Osteoblast (primary cell): ENCODE data around the gene ATG4D. TPM values are rescaled to one million over a fixed set of nuclear protein-coding genes. Genes with fewer than 3 reads are reported as not detected.
A peak's percentile ranks its signal among the peaks of the same experiment; 100 is the strongest.

Experiments used
- DNase-seq: peaks from one replicate; pipeline ENCODE4 v3.0.0; 2011; ENCODE audit warnings: low spot score, mixed read lengths; ENCODE audit not compliant: insufficient read length; ENCODE audit errors: missing footprints
- H2AFZ ChIP-seq: 2 replicates; pipeline ENCODE4 v1.6.0; 2011; ENCODE audit warnings: mild to moderate bottlenecking, low read length
- H3K27ac ChIP-seq: 2 replicates; pipeline ENCODE4 v1.5.1; 2011; ENCODE audit warnings: mild to moderate bottlenecking, low read depth, low read length, moderate library complexity
- H3K27me3 ChIP-seq: 2 replicates; pipeline ENCODE4 v1.6.0; 2012; ENCODE audit warnings: mild to moderate bottlenecking, control low read depth, inconsistent platforms, low read length, moderate library complexity; ENCODE audit not compliant: insufficient read depth
- H3K36me3 ChIP-seq: 2 replicates; pipeline ENCODE4 v1.5.1; 2011; ENCODE audit warnings: mild to moderate bottlenecking, low read length, control low read depth, moderate library complexity; ENCODE audit not compliant: insufficient read depth
- H3K4me1 ChIP-seq: 2 replicates; pipeline ENCODE4 v1.5.1; 2011; ENCODE audit warnings: mild to moderate bottlenecking, low read length, control low read depth, moderate library complexity; ENCODE audit not compliant: insufficient read depth
- H3K4me2 ChIP-seq: 2 replicates; pipeline ENCODE4 v1.6.0; 2011; ENCODE audit warnings: mild to moderate bottlenecking, low read length; ENCODE audit not compliant: insufficient read depth
- H3K4me3 ChIP-seq: fragments of 200-600 bp; sonication (generic); 3 replicates; pipeline ENCODE4 v1.5.1; 2012; ENCODE audit warnings: mild to moderate bottlenecking, low read length, inconsistent platforms; ENCODE audit not compliant: insufficient read depth
- H3K79me2 ChIP-seq: 2 replicates; pipeline ENCODE4 v1.6.0; 2012; ENCODE audit warnings: mild to moderate bottlenecking, low read length, control low read depth, inconsistent platforms; ENCODE audit not compliant: insufficient read depth
- H3K9me3 ChIP-seq: 2 replicates; pipeline ENCODE4 v1.5.1; 2011; ENCODE audit warnings: low read depth, low read length, control low read depth
- H4K20me1 ChIP-seq: 2 replicates; pipeline ENCODE4 v1.6.0; 2012; ENCODE audit warnings: mild to moderate bottlenecking, low read length, control low read depth; ENCODE audit not compliant: insufficient read depth
- total RNA-seq: library from RNA; depleted of rRNA; stranded (reverse); fragments of >200 nt; gene quantifications from 2 replicates; pipeline ENCODE4 v1.2.3, GENCODE V29; 2012
- TF ChIP-seq, protein P1 (sequence below): IDR thresholded peaks from 2 replicates; pipeline ENCODE4 v1.5.1; 2011; ENCODE audit warnings: mild to moderate bottlenecking, low read depth, low read length, moderate library complexity; ENCODE audit errors: extremely low read depth

ATG4D gene
- total RNA-seq, 1 donor: 11.6 TPM

DNA sequence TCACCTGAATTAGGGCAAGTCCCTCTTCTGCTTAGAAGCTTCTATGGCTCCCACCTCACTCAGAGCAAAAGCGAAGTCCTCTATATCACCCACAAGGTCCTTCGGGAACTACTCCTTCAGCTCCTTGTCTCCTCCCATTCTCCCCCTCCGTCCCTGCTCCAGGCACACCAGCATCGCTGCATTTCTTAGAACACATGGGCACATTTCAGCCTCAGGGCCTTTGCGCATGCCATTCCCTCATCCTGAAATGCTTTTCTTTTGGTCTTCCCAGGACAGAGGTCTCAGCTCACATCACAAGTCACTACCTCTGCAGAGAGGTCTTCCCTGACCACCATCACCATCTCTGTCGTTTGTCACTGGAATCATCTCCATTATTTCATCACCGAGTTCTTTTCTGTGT lies 30.5 kb upstream of the ATG4D start:
- H3K27ac ChIP-seq: no peak overlapping the region
- no peaks in the 10 kb centered on the region for H3K36me3 ChIP-seq
- peaks cover 15% of the 10 kb centered on the region for H3K4me1 ChIP-seq
- H2AFZ ChIP-seq: no peak overlapping the region
- TF ChIP-seq, protein P1, sequence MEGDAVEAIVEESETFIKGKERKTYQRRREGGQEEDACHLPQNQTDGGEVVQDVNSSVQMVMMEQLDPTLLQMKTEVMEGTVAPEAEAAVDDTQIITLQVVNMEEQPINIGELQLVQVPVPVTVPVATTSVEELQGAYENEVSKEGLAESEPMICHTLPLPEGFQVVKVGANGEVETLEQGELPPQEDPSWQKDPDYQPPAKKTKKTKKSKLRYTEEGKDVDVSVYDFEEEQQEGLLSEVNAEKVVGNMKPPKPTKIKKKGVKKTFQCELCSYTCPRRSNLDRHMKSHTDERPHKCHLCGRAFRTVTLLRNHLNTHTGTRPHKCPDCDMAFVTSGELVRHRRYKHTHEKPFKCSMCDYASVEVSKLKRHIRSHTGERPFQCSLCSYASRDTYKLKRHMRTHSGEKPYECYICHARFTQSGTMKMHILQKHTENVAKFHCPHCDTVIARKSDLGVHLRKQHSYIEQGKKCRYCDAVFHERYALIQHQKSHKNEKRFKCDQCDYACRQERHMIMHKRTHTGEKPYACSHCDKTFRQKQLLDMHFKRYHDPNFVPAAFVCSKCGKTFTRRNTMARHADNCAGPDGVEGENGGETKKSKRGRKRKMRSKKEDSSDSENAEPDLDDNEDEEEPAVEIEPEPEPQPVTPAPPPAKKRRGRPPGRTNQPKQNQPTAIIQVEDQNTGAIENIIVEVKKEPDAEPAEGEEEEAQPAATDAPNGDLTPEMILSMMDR: no peak
- H3K9me3 ChIP-seq: no peaks in the 10 kb centered on the region
- peaks cover 22% of the 10 kb centered on the region for H3K27me3 ChIP-seq
- no peak for DNase-seq
- H4K20me1 ChIP-seq: no peaks in the 10 kb centered on the region
- no peak overlapping the region for H3K4me2 ChIP-seq
- no peaks in the 10 kb centered on the region for H3K79me2 ChIP-seq
- H3K4me3 ChIP-seq: no peak overlapping the region

DNA sequence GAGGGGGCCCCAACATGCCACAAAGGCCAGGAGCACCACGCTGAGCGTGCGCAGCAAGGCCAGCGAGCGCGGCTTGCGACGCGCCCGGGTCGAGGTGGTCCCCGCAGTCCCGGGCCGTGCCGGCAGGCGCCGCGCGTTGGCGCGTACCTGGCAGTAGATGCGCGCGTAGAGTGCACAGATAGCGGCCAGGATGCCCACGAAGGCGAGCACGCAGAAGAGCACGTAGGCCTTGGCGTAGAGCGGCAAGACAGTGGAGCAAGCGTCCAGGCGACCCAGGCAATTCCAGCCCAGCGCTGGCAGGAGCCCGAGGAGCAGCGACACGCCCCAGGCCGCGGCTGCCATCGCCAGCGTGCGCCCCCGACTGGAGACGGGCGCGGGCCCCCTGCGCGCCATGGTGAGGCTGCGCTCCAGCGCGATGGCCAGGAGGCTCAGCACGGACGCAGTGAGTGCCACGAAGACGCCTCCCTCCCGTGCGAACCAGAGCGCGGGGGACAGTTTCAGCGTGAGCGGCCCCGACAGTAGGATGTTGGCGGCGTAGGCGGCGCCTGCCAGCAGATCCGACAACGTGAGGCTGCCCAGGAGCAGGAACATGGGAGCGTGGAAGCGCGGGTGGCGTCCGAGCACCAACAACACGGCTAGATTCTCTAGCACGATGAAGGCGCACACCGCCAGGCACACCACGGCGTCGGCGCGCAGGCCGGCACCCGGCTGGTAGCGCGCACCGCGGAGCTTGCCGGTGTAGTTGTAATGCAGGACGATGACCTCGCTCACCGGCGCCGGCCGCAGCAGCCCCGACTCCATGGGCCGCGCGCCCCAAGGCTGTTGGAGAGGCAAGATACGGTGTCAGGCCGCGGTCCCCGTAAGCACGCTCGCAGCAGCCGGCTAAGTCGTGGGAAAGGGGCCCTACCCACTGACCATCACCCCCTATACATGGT lies 29.2 kb upstream of the ATG4D start:
- H3K79me2 ChIP-seq: no peaks in the 10 kb centered on the region
- DNase-seq: no peak
- peaks cover 33% of the 10 kb centered on the region for H3K27me3 ChIP-seq
- no peak overlapping the region for H3K4me3 ChIP-seq
- H3K9me3 ChIP-seq: no peaks in the 10 kb centered on the region
- no peaks in the 10 kb centered on the region for H4K20me1 ChIP-seq
- TF ChIP-seq, protein P1: no peak
- H3K27ac ChIP-seq: no peak overlapping the region
- H3K4me1 ChIP-seq: peaks cover 18% of the 10 kb centered on the region
- no peaks in the 10 kb centered on the region for H3K36me3 ChIP-seq
- H3K4me2 ChIP-seq: no peak overlapping the region
- no peak overlapping the region for H2AFZ ChIP-seq

DNA sequence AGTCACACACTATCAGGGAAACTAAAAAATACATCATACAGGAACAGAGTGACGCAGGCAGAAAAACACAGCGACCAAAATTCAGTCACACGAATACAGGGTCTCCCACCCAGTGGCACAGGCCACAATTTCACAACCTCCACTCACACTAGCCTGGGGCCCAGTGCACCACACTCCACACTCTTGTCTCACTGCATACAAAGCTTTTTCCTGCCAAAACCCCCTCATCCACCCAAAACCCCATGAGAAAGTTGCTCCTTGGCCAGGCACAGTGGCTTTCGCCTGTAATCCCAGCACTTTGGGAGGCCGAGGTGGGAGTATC lies 27.7 kb upstream of the ATG4D start:
- H4K20me1 ChIP-seq: no peaks in the 10 kb centered on the region
- peaks cover 34% of the 10 kb centered on the region for H3K27me3 ChIP-seq
- H3K79me2 ChIP-seq: no peaks in the 10 kb centered on the region
- H2AFZ ChIP-seq: no peak overlapping the region
- no peak overlapping the region for H3K4me3 ChIP-seq
- H3K9me3 ChIP-seq: no peaks in the 10 kb centered on the region
- TF ChIP-seq, protein P1: no peak
- H3K4me2 ChIP-seq: no peak overlapping the region
- H3K4me1 ChIP-seq: peaks cover 18% of the 10 kb centered on the region
- no peak overlapping the region for H3K27ac ChIP-seq
- peak; percentile 61 for DNase-seq
- H3K36me3 ChIP-seq: no peaks in the 10 kb centered on the region

DNA sequence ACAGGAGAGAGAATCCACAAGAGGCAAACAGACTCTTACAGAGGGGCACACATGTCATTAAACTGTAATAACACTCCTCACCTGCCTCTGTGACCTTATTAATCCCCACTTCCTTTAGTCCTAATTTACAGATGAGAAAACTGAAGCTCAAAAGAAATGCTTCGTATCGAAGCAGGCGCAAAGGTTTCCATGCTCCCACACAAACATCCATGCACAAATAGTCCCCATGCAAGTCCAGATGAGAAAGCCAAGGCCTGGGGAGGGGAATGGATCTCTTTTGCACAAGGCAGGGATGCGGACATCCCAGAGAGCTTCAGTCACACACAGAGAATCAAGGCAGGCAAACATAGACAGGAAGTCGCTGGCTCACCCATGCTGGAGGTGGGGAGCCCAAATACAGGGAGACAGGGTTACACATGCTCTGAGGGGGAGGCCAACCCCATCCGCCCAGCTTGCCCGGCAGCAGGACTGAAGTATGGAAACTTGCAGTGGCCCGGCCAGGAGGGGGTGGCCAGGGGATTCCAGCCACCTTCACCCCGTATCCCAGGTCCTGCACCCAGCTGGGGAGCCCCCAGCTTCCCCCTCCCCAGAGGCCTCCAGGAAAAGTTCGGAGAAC lies 26.9 kb upstream of the ATG4D start:
- peak; percentile 92 for DNase-seq
- no peaks in the 10 kb centered on the region for H3K79me2 ChIP-seq
- no peak overlapping the region for H3K27ac ChIP-seq
- peak overlapping the region; percentile 86 for H3K4me2 ChIP-seq
- H3K36me3 ChIP-seq: no peaks in the 10 kb centered on the region
- peaks cover 18% of the 10 kb centered on the region for H3K4me1 ChIP-seq
- no peaks in the 10 kb centered on the region for H4K20me1 ChIP-seq
- no peaks in the 10 kb centered on the region for H3K9me3 ChIP-seq
- TF ChIP-seq, protein P1: no peak
- peak overlapping the region; percentile 59 for H2AFZ ChIP-seq
- peak overlapping the region; percentile 67 for H3K4me3 ChIP-seq
- H3K27me3 ChIP-seq: peaks cover 34% of the 10 kb centered on the region
